Measurements from ENCODE around the gene GLO1. TPM values are rescaled to one million over a fixed set of nuclear protein-coding genes. Genes with fewer than 3 reads are reported as not detected.

GLO1 gene
- 79.1 and 150 TPM in 2 replicates for total RNA-seq (ENCODE audit: low replicate concordance)

- H3K4me3 ChIP-seq (ENCODE audit: low read depth, low read length), result peak within 1 kb of the TSS; percentile 76
- TF ChIP-seq CTCF (IDR thresholded peaks at IDR 0.05; ENCODE audit: insufficient read depth, low read length), result no peak
- DNase-seq (ENCODE audit: low read depth), result peak; percentile 99
These were observed at the start of gene GLO1 for GRCh38 chr6:38702558-38703397. TSS of gene GLO1 (minus strand) at chr6:38703145. CDS start at chr6:38703054, 91 bp downstream.

GRCh38 chr6:38750968-38751615 is 48.1 kb upstream of the GLO1 start:
- DNase-seq (ENCODE audit: low read depth), result no peak
- TF ChIP-seq CTCF (IDR thresholded peaks at IDR 0.05; ENCODE audit: insufficient read depth, low read length), result no peak
- H3K4me3 ChIP-seq (ENCODE audit: low read depth, low read length), result no peak overlapping the region

- no peak for DNase-seq (ENCODE audit: low read depth)
- TF ChIP-seq CTCF (IDR thresholded peaks at IDR 0.05; ENCODE audit: insufficient read depth, low read length), result no peak
- no peak overlapping the region for H3K4me3 ChIP-seq (ENCODE audit: low read depth, low read length)
These were observed 46.5 kb upstream of the GLO1 start for GRCh38 chr6:38749473-38749872.

- no peak overlapping the region for H3K4me3 ChIP-seq (ENCODE audit: low read depth, low read length)
- peak; percentile 38 for TF ChIP-seq CTCF (IDR thresholded peaks at IDR 0.05; ENCODE audit: insufficient read depth, low read length)
- peak; percentile 4 for DNase-seq (ENCODE audit: low read depth)
These were observed 36.6 kb upstream of the GLO1 start for GRCh38 chr6:38739532-38739931.

GRCh38 chr6:38738261-38738660 is 35.3 kb upstream of the GLO1 start:
- H3K4me3 ChIP-seq (ENCODE audit: low read depth, low read length), result no peak overlapping the region
- TF ChIP-seq CTCF (IDR thresholded peaks at IDR 0.05; ENCODE audit: insufficient read depth, low read length), result no peak
- DNase-seq (ENCODE audit: low read depth), result no peak

- no peak for TF ChIP-seq CTCF (IDR thresholded peaks at IDR 0.05; ENCODE audit: insufficient read depth, low read length)
- H3K4me3 ChIP-seq (ENCODE audit: low read depth, low read length), result no peak overlapping the region
- DNase-seq (ENCODE audit: low read depth), result no peak
These were observed 34.0 kb upstream of the GLO1 start for GRCh38 chr6:38736951-38737350.
